Fibroblast of skin of left quadriceps (primary cell): ENCODE measurements around the gene DAD1.
"Not testable (repeated sequence)": the region's sequence is repeated elsewhere in the genome, so short reads cannot be mapped to it uniquely, and the experiment has no call there.

ENCODE experiments used
- DNase-seq, 2 experiments: peaks; one replicate each; pipeline ENCODE4 v3.0.0-alpha.2; 2013; ENCODE audit warnings: low read depth in 2 of 2

DAD1 gene

GRCh38 chr14:22567437-22567836, 21.6 kb downstream of the DAD1 start:
- DNase-seq = no peak

DNA sequence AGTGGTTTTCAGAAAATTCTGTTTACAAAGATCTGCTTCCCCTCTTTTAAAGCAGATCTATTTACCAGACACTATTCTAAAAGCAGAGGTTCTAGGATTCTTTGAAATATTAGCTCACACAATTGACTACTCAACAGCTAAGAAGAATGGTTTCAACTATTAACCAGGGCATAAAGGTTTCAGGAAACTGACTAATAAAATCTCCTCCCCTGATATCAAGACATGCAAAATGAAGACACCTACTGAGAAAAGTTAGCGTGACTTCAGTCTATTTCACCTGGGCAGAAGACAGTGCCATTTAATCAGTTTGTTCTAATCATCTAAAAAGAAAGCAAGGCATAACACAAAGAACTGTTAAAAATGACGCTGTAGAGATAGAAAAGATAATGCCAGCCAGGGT, 22.2 kb downstream of the DAD1 start:
- no peak for DNase-seq

- not testable (repeated sequence) for DNase-seq
Observed at GRCh38 chr14:22566266-22566665, 22.8 kb downstream of the DAD1 start.

DNA sequence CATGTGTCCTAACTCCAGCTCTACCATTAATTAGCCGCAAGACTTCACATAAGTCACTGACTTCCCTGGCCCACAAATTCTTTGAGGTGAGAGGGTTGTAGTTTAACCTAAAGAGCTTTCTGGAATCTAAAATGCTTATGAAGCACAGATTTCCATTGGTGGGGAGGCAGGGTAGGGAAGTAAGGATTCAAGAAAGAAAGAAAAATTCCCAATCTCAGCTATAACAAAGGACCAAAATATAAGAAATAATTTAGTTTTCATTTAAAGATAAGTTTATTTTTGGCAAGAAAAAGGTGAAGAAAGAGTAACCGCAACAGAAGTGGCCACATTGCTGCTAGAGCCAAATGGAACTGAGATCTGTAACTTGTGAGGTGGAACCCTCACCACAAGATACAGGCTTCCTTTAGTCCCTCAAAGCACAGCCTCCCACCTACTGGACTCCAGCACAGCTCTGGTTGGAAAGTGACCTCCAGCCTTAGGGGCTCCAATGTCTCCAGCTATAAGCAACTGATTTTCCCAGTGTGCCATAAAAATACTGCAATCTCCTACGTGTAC, 23.6 kb downstream of the DAD1 start:
- no peak for DNase-seq

- DNase-seq = no peak
Observed at GRCh38 chr14:22564463-22564862, 24.6 kb downstream of the DAD1 start.

- no peak for DNase-seq
Observed at GRCh38 chr14:22563987-22564386, 25.0 kb downstream of the DAD1 start.

DNA sequence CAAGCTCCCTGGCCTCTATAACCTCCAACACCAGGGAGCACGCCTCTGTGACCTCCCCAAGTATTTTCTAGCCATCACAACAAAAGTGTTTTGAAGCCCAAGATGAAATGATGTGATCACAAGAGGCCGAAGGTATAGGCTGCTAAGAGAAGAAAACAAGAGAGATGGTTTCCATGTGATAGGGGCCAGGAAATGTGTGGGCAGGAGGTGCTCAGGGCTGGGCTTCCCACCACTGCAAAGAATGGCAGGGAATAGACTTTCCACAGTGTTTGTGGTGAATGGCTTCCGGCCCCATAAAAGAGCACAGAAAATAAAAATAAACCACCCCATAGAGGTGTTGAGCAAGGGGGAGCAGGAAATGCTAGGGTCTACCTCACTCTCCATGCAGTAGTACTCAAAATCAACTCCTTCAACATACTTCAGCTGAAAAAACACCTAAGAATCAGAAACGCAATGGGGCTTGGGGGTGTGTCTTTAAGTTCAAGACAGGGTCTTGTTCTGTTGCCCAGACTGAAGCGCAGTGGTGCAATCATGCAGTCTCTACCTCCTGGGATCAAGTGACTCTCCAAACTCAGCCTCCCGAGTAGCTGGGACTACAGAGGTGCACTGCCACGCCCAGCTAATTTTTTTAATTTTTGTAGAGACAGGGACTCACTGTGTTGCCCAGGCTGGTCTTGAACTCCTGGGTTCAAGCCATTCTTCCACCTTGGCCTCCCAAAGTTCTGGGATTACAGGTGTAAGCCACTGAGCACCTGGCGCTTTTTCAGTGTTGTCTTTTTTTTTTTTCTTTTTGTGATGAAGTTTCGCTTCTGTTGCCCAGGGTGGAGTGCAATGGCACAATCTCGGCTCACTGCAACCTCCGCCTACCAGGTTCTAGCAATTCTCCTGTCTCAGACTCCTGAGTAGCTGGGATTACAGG, 27.1 kb downstream of the DAD1 start:
- no peak for DNase-seq

GRCh38 chr14:22561366-22561660, 27.7 kb downstream of the DAD1 start:
- no peak for DNase-seq

DNA sequence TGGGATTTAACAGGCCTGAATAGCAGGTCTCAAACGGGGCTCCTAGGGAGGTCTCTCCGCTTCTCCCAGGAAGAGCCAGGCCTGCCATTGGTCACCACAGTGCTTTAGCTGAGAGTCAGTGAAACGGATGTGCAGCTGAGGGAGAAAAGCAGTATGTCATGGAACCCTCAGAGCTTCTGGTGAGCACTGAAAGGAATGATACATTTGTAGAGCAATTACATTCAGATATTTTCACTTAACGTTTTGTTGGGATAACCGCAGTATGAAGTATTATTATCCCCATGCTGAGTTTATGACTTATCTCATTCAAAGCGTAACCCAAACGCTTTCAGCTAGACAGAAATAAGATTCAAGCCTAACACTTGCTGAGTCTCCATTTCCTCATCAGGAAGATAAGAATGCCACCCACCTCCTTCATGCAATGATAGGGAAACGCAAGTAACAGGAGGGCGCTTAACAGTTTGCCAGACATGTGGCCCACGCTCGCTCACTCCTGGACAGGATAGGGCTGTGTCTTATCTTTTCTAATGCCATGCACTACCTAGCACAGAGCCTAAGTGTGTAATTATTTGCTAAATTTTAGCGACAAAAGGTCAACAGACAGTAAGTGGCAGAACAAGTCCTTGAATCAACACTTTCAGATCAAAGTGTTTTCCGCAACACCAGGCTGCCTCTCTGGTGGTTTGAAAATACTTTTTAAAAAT, 28.2 kb downstream of the DAD1 start:
- DNase-seq = no peak

DNA sequence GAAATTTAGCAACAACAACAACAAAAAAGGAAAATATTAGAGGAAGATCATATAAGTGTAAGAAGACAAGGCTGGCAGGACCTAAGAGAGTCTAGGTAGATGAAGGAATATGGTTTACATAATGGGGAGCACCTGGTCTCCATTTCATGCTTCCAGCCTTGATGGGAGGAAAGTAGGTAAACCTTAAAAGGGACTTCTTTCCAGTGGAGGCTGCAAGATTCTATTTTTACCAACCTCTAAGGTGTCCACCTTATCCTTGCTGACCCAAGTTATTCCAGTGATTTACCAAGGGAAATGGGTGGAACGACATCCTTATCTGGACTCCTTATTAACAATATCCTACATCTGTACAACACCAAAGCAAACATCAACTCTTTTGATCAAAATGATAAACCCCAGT, 30.0 kb downstream of the DAD1 start:
- no peak for DNase-seq

- DNase-seq = no peak
Observed at GRCh38 chr14:22558221-22558913, 30.7 kb downstream of the DAD1 start.

DNA sequence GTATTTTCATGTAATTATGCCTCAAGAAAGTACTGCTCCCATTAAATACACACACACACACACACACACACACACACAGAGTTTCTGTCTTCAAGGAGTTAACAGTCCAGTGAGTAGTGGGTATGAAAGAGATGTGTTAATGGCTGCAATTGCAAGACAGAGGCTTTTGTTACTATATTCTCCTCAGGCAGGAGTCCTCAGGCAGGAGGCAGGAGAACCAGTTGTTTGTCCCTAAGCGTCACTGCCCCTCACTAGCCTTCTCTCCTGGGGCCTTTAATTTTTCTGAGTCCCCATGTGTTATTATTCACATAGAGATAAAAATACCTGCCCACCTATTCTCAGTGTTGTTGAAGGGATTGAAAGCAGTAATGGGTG, 31.2 kb downstream of the DAD1 start:
- DNase-seq = no peak

DNA sequence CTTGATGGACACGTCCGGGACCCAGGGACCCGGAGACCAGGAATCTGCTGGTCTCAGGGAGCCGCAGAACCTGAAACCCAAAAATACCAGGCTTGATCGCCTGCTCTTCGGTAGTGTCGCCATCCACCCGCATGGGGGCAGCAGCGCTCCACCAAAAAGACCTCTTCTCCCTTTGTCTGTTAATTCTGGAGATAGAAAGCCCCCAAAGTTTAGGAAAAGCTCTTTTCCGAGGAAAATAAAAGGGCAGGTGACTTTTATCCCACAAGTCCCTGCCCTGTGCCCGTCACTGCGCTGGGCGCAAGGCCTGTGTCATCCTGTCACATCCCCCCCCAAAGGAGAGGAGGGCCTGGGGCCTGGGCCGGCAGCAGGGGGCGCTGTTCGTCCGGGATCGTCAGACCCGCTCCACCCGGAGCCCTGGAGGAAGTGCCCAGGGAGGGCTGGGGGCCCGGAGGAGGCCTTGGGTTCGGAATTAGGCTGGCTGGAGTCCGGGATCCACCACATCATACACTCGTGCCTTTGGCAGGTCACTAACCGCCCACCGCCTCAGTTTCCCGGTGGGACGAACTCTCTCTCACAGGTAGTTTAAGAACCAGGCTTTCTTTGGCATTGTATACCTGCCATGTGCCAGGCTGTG, 31.9 kb downstream of the DAD1 start:
- peak; percentile 44 for DNase-seq

DNA sequence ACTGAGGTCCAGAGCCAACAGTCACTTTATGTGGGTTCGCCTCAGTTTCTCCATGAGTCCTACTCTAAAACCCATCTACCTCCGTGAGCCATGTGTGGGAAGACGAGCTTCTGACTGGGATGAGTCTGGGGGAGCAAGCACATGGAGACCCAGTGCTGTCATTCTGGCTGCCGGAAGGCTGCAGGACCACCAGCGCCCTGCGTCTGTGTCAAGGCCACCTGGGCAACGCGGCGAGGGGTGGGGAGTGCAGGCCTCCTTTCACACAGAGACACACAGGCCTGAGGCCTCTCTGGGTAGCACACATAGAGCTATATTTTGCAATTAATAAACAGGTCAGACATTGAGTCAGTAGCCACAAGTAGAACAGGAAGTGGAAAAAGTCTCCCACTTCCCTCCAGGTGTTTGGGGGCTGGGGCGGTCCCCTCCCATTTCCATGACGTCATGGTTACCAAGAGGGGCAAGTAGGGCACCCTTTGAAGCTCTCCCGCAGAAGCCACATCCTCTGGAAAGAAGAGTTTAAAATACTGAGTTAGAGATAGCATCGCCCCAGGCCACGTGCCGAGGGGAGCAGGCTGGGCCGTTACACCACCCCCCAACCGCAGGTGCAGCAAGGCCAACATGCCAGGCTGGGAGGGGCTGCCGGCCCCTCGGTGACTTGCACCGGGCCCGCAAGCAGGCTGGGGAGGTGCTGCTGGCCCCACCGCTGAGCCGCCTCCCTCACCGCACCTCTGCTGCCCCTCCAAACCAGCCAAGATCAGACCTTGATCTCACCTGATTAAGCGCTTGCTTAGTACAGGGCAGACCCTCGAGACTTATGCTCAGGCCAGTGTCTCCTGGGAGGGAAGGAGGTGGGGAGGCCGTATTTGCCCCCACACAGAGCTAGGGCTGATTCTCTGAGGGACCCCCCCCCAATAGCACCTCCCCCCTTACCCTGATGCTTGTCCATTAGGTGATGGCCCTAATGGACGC, 32.7 kb downstream of the DAD1 start:
- peak in 1 of 2 experiments; percentile 34 for DNase-seq

DNA sequence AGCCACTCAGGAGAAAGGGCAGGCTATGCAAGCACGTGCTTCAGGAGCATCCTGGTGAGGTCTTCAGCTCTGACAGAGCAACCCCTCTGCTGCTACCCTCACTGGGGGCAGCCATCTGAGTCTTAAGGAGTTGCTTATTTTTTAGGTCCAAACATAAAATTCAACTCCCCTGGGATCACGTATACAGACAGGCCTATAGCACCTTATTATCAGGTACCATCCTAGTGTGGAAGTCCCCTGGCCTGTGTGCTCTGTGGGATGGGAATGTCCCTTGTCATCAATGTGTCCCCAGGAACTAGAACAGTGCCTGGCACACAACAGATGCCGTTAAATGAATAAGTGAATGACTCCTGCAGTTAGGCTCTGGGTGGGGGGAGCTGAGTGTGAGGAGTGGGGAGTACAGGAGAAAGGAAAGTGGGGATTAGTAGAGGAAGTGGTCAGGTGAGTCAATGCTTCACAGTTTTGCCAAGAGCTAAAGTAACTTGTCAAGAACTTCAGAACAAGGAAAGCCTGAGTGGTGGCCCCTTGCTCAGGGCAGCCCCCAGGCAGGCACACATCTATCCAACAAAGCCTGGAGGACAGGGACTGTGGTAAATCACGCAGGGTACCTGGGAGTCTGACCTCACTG, 33.5 kb downstream of the DAD1 start:
- no peak for DNase-seq

GRCh38 chr14:22554498-22555383, 34.3 kb downstream of the DAD1 start:
- DNase-seq = no peak

- DNase-seq = not testable (repeated sequence)
Observed at GRCh38 chr14:22553861-22554497, 35.0 kb downstream of the DAD1 start.

DNA sequence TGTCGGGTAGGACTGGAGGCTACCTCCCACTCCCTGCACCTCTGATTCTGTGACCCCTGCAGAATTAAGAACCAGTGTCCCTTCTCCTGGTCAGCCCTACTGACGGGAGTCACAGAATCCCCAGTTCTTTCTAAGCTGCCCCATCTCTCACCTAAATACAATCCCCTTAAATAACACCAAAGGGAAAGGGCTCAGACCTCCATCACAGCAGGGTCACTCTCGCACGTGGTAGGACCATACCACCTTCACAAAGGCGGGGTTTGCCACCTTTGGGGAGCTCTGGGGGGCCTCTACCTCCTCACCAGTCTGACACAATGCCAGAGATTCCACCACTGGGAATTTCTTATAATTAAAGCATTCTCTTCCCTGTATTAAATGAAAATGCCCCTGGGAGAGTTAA, 35.6 kb downstream of the DAD1 start:
- DNase-seq = no peak

DNA sequence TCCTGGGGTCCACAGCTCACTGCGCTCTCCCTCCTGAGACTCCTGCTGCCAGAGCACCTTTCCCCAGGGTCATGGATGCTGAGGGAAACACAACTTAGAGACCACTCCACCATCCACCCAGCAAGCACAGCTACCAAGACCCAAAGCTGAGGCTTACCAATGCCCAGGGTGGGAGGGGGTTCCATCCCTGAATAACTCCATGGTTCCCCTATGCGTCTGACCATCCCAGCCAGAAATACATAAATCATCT, 36.3 kb downstream of the DAD1 start:
- no peak for DNase-seq
